ENCODE measurements around the gene ACAD10. TPM values are rescaled to one million over a fixed set of nuclear protein-coding genes. Genes with fewer than 3 reads are reported as not detected.

The ACAD10 gene
- total RNA-seq, 1 experiment from 2014 or later, result 36.9 TPM

DNA sequence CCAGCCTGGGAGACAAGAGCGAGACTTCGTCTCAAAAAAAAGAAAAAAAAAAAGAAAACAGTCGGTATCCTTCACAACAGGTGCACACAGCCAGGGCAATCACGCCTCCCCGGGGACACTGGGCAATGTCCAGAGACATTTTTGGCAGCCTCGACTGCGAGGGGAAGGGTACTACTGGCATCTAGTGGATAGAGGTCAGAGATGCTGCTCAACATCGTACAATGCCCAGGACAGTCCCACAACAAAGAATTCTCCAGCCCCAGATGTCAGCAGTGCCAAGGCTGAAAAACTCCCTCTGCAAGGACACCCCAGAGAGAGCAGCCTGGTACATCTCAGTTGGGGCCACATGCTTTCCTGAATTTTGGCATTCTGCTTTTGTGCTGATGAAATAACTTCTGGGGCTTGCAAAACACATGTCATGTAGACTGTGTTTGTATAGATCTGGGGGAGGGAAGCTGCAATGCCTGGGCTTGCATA is 102.4 kb downstream of the ACAD10 start:
- Histone ChIP-seq H3K9me3 (ENCODE audit: low read length) (no peaks in the 10 kb centered on the region), H3K36me3 (ENCODE audit: insufficient read depth, low read length) (peaks cover 15% of the 10 kb centered on the region), H4K20me1 (ENCODE audit: insufficient read depth, low read depth, low read length) (no peaks in the 10 kb centered on the region), H3K27me3 (ENCODE audit: low read length) (no peaks in the 10 kb centered on the region), H3K27ac (ENCODE audit: low read length) (peak overlapping the region; percentile 6; the same call in 1 of the 2 replicates), H2AFZ (ENCODE audit: low read length) (no peak overlapping the region), H3K4me2 (ENCODE audit: low read depth, low read length, poor library complexity, severe bottlenecking) (no peak overlapping the region), H3K79me2 (ENCODE audit: low read length) (no peaks in the 10 kb centered on the region), H3K9ac (ENCODE audit: low read length) (no peak overlapping the region), H3K4me3 (ENCODE audit: low read length) (no peak overlapping the region), H3K9me2 (replicated peaks; ENCODE audit: insufficient read depth, low read length) (no peaks in the 10 kb centered on the region), H3K4me1 (ENCODE audit: low read length) (no peaks in the 10 kb centered on the region; the same call in 1 of the 2 replicates)
- DNase-seq, result peak; percentile 65

DNA sequence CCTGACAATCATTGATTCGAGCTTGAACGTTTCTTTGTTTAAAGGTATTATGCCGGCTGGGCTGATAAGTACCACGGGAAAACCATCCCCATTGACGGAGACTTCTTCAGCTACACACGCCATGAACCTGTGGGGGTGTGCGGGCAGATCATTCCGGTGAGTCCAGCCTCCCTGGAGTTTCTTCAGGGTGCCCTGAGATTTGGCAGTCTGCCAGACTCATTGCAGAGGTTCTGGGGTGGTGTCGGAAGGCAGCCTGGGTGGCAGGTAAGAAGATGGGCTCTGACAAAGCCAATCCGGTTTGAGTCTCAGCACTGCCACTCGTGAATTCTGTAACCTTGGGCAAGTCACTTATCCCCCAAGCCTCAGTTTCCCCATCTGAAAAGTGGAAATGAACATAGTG is 103.9 kb downstream of the ACAD10 start:
- no peaks in the 10 kb centered on the region for H3K9me2 ChIP-seq (replicated peaks; ENCODE audit: insufficient read depth, low read length)
- no peak for DNase-seq
- no peaks in the 10 kb centered on the region for H4K20me1 ChIP-seq (ENCODE audit: insufficient read depth, low read depth, low read length)
- H3K36me3 ChIP-seq (ENCODE audit: insufficient read depth, low read length), result peaks cover 17% of the 10 kb centered on the region
- H2AFZ ChIP-seq (ENCODE audit: low read length), result no peak overlapping the region
- no peak overlapping the region for H3K4me3 ChIP-seq (ENCODE audit: low read length)
- H3K4me1 ChIP-seq (ENCODE audit: low read length), result no peaks in the 10 kb centered on the region; the same call in 1 of the 2 replicates
- H3K27ac ChIP-seq (ENCODE audit: low read length), result no peak overlapping the region
- no peak overlapping the region for H3K9ac ChIP-seq (ENCODE audit: low read length)
- H3K9me3 ChIP-seq (ENCODE audit: low read length), result no peaks in the 10 kb centered on the region
- no peaks in the 10 kb centered on the region for H3K79me2 ChIP-seq (ENCODE audit: low read length)
- H3K27me3 ChIP-seq (ENCODE audit: low read length), result no peaks in the 10 kb centered on the region
- H3K4me2 ChIP-seq (ENCODE audit: low read depth, low read length, poor library complexity, severe bottlenecking), result no peak overlapping the region

DNA sequence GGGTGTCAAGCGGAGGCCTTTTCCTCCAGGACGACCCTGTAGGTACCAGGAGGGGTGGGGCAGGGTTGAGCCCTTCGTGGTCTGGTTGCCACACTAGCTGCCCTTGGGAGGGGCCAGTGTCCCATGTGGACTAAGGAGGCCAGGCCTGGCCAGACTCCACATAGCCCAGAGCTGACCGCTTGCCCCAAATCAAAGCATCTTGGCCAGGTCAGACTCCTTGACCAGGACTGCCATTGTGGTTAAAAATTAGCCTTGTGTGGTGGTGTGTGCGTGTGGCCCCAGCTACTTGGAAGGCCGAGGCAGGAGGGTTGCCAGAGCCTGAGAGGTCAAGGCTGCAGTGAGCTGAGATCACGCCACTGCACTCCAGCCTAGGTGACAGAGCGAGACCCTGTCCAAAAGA is 105.7 kb downstream of the ACAD10 start:
- H3K9ac ChIP-seq (ENCODE audit: low read length), result no peak overlapping the region
- H3K9me2 ChIP-seq (replicated peaks; ENCODE audit: insufficient read depth, low read length), result no peaks in the 10 kb centered on the region
- no peaks in the 10 kb centered on the region for H4K20me1 ChIP-seq (ENCODE audit: insufficient read depth, low read depth, low read length)
- no peak overlapping the region for H3K4me3 ChIP-seq (ENCODE audit: low read length)
- no peak for DNase-seq
- H3K79me2 ChIP-seq (ENCODE audit: low read length), result no peaks in the 10 kb centered on the region
- no peaks in the 10 kb centered on the region for H3K9me3 ChIP-seq (ENCODE audit: low read length)
- no peak overlapping the region for H2AFZ ChIP-seq (ENCODE audit: low read length)
- peaks cover 16% of the 10 kb centered on the region for H3K36me3 ChIP-seq (ENCODE audit: insufficient read depth, low read length)
- H3K4me1 ChIP-seq (ENCODE audit: low read length), result peaks cover 11% of the 10 kb centered on the region
- no peaks in the 10 kb centered on the region for H3K27me3 ChIP-seq (ENCODE audit: low read length)
- no peak overlapping the region for H3K4me2 ChIP-seq (ENCODE audit: low read depth, low read length, poor library complexity, severe bottlenecking)
- no peak overlapping the region for H3K27ac ChIP-seq (ENCODE audit: low read length)

DNA sequence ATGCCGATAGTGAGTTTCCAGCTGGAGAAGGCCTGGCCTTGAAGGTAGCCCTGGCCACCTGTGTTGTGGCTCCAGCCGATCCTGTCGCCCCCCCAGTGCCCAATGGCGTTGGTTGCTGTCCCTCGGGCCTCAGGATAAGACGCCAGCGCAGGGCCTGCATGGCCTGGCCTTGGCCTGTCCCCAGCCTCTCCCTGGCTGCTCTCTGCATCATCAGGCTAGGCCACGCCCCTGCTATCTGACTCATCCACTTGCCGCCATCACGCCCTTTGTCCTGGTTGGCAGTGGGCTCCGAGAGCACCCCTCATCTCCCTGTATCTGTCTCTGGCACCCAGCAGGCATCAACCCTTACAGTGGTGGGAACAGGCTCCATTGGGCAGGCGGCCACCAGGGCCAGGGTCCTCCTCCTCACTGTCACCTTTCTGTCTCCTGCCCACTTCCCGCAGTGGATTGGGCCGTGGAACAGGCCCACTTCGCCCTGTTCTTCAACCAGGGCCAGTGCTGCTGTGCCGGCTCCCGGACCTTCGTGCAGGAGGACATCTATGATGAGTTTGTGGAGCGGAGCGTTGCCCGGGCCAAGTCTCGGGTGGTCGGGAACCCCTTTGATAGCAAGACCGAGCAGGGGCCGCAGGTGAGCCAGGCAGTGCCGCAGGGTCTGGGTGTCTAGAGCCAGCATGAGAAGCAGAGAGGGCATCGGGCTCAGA is 106.5 kb downstream of the ACAD10 start:
- H2AFZ ChIP-seq (ENCODE audit: low read length), result no peak overlapping the region
- no peak overlapping the region for H3K4me2 ChIP-seq (ENCODE audit: low read depth, low read length, poor library complexity, severe bottlenecking)
- H3K36me3 ChIP-seq (ENCODE audit: insufficient read depth, low read length), result peaks cover 14% of the 10 kb centered on the region
- no peak overlapping the region for H3K9ac ChIP-seq (ENCODE audit: low read length)
- DNase-seq, result no peak
- no peaks in the 10 kb centered on the region for H3K9me2 ChIP-seq (replicated peaks; ENCODE audit: insufficient read depth, low read length)
- no peaks in the 10 kb centered on the region for H3K27me3 ChIP-seq (ENCODE audit: low read length)
- H3K9me3 ChIP-seq (ENCODE audit: low read length), result no peaks in the 10 kb centered on the region
- H4K20me1 ChIP-seq (ENCODE audit: insufficient read depth, low read depth, low read length), result no peaks in the 10 kb centered on the region
- H3K27ac ChIP-seq (ENCODE audit: low read length), result no peak overlapping the region
- H3K79me2 ChIP-seq (ENCODE audit: low read length), result no peaks in the 10 kb centered on the region
- H3K4me1 ChIP-seq (ENCODE audit: low read length), result peaks cover 11% of the 10 kb centered on the region
- no peak overlapping the region for H3K4me3 ChIP-seq (ENCODE audit: low read length)

DNA sequence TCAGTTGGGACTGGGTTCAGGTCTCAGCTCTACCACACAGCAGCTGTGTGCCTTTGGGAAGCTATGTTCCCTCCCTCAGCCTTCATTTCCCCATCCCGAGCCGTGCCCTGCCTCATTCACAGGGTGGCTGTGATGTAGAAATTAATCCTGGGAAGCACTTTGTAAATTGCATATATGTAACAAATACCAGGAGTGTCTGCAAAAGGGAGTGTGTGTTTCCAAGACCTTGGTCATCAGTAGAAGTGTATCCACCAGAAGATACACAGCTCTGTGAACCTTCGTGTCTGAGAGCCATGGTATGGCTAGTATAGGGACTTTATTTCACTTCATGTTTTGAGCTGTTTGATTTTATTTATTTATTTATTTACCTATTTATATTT is 107.0 kb downstream of the ACAD10 start:
- no peaks in the 10 kb centered on the region for H3K27me3 ChIP-seq (ENCODE audit: low read length)
- peaks cover 18% of the 10 kb centered on the region for H3K36me3 ChIP-seq (ENCODE audit: insufficient read depth, low read length)
- no peak overlapping the region for H3K4me2 ChIP-seq (ENCODE audit: low read depth, low read length, poor library complexity, severe bottlenecking)
- H3K27ac ChIP-seq (ENCODE audit: low read length), result no peak overlapping the region
- H3K79me2 ChIP-seq (ENCODE audit: low read length), result no peaks in the 10 kb centered on the region
- H3K4me1 ChIP-seq (ENCODE audit: low read length), result peaks cover 11% of the 10 kb centered on the region
- H4K20me1 ChIP-seq (ENCODE audit: insufficient read depth, low read depth, low read length), result no peaks in the 10 kb centered on the region
- H3K4me3 ChIP-seq (ENCODE audit: low read length), result no peak overlapping the region
- H2AFZ ChIP-seq (ENCODE audit: low read length), result no peak overlapping the region
- H3K9me3 ChIP-seq (ENCODE audit: low read length), result no peaks in the 10 kb centered on the region
- H3K9ac ChIP-seq (ENCODE audit: low read length), result no peak overlapping the region
- no peak for DNase-seq
- H3K9me2 ChIP-seq (replicated peaks; ENCODE audit: insufficient read depth, low read length), result no peaks in the 10 kb centered on the region

DNA sequence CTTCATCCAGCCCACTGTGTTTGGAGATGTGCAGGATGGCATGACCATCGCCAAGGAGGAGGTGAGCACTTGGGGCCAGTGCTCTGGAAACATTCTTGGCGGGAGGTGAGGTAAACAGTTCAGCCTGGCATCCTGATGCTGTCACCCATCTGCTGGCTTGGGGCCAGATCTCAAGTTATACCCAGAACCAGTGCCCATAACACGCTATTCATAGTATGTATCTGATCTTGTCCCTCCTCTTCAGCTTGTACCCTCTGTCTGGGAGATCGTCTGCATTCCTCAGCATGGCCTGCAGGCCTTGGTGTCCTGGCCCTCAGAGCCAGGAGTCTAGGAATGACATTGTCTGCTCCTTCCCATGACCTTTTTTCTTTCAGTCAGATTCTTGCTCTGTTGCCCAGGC is 112.3 kb downstream of the ACAD10 start:
- no peaks in the 10 kb centered on the region for H3K9me2 ChIP-seq (replicated peaks; ENCODE audit: insufficient read depth, low read length)
- no peaks in the 10 kb centered on the region for H3K79me2 ChIP-seq (ENCODE audit: low read length)
- H2AFZ ChIP-seq (ENCODE audit: low read length), result no peak overlapping the region
- H3K9me3 ChIP-seq (ENCODE audit: low read length), result no peaks in the 10 kb centered on the region
- H3K4me1 ChIP-seq (ENCODE audit: low read length), result peaks cover 11% of the 10 kb centered on the region
- no peaks in the 10 kb centered on the region for H3K27me3 ChIP-seq (ENCODE audit: low read length)
- H3K36me3 ChIP-seq (ENCODE audit: insufficient read depth, low read length), result peaks cover 38% of the 10 kb centered on the region
- no peak for DNase-seq
- no peak overlapping the region for H3K27ac ChIP-seq (ENCODE audit: low read length)
- H3K4me2 ChIP-seq (ENCODE audit: low read depth, low read length, poor library complexity, severe bottlenecking), result no peak overlapping the region
- no peaks in the 10 kb centered on the region for H4K20me1 ChIP-seq (ENCODE audit: insufficient read depth, low read depth, low read length)
- H3K9ac ChIP-seq (ENCODE audit: low read length), result no peak overlapping the region
- H3K4me3 ChIP-seq (ENCODE audit: low read length), result no peak overlapping the region

DNA sequence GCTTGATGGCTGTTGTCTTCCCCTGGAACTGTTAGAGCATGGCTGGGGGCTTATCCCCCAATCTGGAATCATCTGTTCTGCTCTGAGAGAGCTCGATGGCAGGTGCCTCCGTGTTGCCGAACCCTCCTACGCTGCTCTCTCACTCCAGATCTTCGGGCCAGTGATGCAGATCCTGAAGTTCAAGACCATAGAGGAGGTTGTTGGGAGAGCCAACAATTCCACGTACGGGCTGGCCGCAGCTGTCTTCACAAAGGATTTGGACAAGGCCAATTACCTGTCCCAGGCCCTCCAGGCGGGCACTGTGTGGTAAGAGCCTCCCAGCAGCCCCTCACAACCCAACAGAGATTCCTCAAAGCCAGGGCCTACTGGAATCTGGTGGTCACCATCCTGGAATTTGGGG is 113.9 kb downstream of the ACAD10 start:
- no peak overlapping the region for H3K9ac ChIP-seq (ENCODE audit: low read length)
- peaks cover 11% of the 10 kb centered on the region for H3K4me1 ChIP-seq (ENCODE audit: low read length)
- no peak overlapping the region for H3K4me2 ChIP-seq (ENCODE audit: low read depth, low read length, poor library complexity, severe bottlenecking)
- no peak overlapping the region for H3K27ac ChIP-seq (ENCODE audit: low read length)
- no peaks in the 10 kb centered on the region for H3K9me3 ChIP-seq (ENCODE audit: low read length)
- H4K20me1 ChIP-seq (ENCODE audit: insufficient read depth, low read depth, low read length), result no peaks in the 10 kb centered on the region
- H2AFZ ChIP-seq (ENCODE audit: low read length), result no peak overlapping the region
- H3K36me3 ChIP-seq (ENCODE audit: insufficient read depth, low read length), result peaks cover 33% of the 10 kb centered on the region
- no peaks in the 10 kb centered on the region for H3K27me3 ChIP-seq (ENCODE audit: low read length)
- no peaks in the 10 kb centered on the region for H3K9me2 ChIP-seq (replicated peaks; ENCODE audit: insufficient read depth, low read length)
- H3K4me3 ChIP-seq (ENCODE audit: low read length), result no peak overlapping the region
- H3K79me2 ChIP-seq (ENCODE audit: low read length), result no peaks in the 10 kb centered on the region
- DNase-seq, result no peak

DNA sequence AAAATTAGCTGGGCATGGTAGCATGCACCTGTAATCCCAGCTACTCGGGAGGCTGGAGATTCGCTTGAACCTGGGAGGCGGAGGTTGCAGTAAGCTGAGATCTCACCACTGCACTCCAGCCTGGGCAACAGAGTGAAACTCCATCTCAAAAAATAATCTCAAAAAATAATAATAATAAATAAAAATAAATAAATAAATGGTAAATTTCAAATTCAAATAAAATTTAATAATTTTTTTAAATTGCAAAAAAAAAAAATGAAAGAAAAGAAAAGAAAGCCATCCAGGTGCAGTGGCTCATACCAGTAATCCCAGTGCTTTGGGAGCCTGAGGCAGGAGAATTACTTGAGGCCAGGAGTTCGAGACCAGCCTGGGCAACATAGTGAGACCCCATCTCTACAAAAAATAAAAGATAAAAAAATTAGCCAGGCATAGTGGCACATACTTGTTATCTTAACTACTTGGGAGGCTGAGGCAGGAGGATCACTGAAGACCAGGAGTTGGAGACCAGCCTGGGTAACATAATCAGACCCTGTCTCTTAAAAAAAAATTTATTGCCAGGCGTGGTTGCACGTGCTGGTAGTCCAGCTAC is 117.3 kb downstream of the ACAD10 start:
- no peaks in the 10 kb centered on the region for H3K79me2 ChIP-seq (ENCODE audit: low read length)
- H3K36me3 ChIP-seq (ENCODE audit: insufficient read depth, low read length), result peaks cover 21% of the 10 kb centered on the region
- H3K4me2 ChIP-seq (ENCODE audit: low read depth, low read length, poor library complexity, severe bottlenecking), result no peak overlapping the region
- H3K9me2 ChIP-seq (replicated peaks; ENCODE audit: insufficient read depth, low read length), result no peaks in the 10 kb centered on the region
- no peaks in the 10 kb centered on the region for H3K4me1 ChIP-seq (ENCODE audit: low read length)
- H3K27ac ChIP-seq (ENCODE audit: low read length), result no peak overlapping the region
- no peak overlapping the region for H3K9ac ChIP-seq (ENCODE audit: low read length)
- H2AFZ ChIP-seq (ENCODE audit: low read length), result no peak overlapping the region
- H3K27me3 ChIP-seq (ENCODE audit: low read length), result no peaks in the 10 kb centered on the region
- DNase-seq, result no peak
- H4K20me1 ChIP-seq (ENCODE audit: insufficient read depth, low read depth, low read length), result no peaks in the 10 kb centered on the region
- H3K4me3 ChIP-seq (ENCODE audit: low read length), result no peak overlapping the region
- H3K9me3 ChIP-seq (ENCODE audit: low read length), result no peaks in the 10 kb centered on the region
